GM21737 (cell line): ENCODE results near the gene SFXN5.

Experiments
- ATAC-seq: cut with Tn5 transposase; IDR thresholded peaks from one replicate; pipeline ENCODE4 v1.9.1; 2021; ENCODE audit warnings: mild to moderate bottlenecking, moderate library complexity; ENCODE audit not compliant: unreplicated experiment

SFXN5 gene

GRCh38 chr2:72995430-72996116, 75.9 kb downstream of the SFXN5 start:
- no peak for ATAC-seq

GRCh38 chr2:72994991-72995380, 76.5 kb downstream of the SFXN5 start:
- ATAC-seq, result no peak

- no peak for ATAC-seq
These were observed 77.1 kb downstream of the SFXN5 start for GRCh38 chr2:72994282-72994990.

- no peak for ATAC-seq
These were observed 77.6 kb downstream of the SFXN5 start for GRCh38 chr2:72993933-72994280.

GRCh38 chr2:72993147-72993932, 78.2 kb downstream of the SFXN5 start:
- ATAC-seq, result no peak

GRCh38 chr2:72992734-72993102, 78.8 kb downstream of the SFXN5 start:
- no peak for ATAC-seq

GRCh38 chr2:72991980-72992733, 79.4 kb downstream of the SFXN5 start:
- ATAC-seq, result no peak

GRCh38 chr2:72991439-72991725, 80.1 kb downstream of the SFXN5 start:
- no peak for ATAC-seq

- ATAC-seq, result no peak
These were observed 80.6 kb downstream of the SFXN5 start for GRCh38 chr2:72990695-72991438.

GRCh38 chr2:72989770-72990556, 81.5 kb downstream of the SFXN5 start:
- ATAC-seq, result no peak

- ATAC-seq, result no peak
These were observed 82.7 kb downstream of the SFXN5 start for GRCh38 chr2:72988726-72989273.

- ATAC-seq, result no peak
These were observed 83.5 kb downstream of the SFXN5 start for GRCh38 chr2:72988041-72988440.

- ATAC-seq, result no peak
These were observed 85.4 kb downstream of the SFXN5 start for GRCh38 chr2:72985891-72986683.

GRCh38 chr2:72985136-72985535, 86.4 kb downstream of the SFXN5 start:
- ATAC-seq, result no peak

- ATAC-seq, result no peak
These were observed 87.3 kb downstream of the SFXN5 start for GRCh38 chr2:72984172-72984671.

- no peak for ATAC-seq
These were observed 87.9 kb downstream of the SFXN5 start for GRCh38 chr2:72983500-72984161.

- no peak for ATAC-seq
These were observed 88.6 kb downstream of the SFXN5 start for GRCh38 chr2:72982781-72983499.

GRCh38 chr2:72982219-72982618, 89.3 kb downstream of the SFXN5 start:
- ATAC-seq, result no peak
